Activated CD4-positive, alpha-beta T cell treated with anti-CD3 and anti-CD28 coated beads for 4 hours (primary cell): Measurements from ENCODE around the gene GJA3.

Experiments used
- DNase-seq, 2 donors: peaks; one replicate each; pipeline ENCODE4 v3.0.0-alpha.2; 2020

GJA3 gene

DNA sequence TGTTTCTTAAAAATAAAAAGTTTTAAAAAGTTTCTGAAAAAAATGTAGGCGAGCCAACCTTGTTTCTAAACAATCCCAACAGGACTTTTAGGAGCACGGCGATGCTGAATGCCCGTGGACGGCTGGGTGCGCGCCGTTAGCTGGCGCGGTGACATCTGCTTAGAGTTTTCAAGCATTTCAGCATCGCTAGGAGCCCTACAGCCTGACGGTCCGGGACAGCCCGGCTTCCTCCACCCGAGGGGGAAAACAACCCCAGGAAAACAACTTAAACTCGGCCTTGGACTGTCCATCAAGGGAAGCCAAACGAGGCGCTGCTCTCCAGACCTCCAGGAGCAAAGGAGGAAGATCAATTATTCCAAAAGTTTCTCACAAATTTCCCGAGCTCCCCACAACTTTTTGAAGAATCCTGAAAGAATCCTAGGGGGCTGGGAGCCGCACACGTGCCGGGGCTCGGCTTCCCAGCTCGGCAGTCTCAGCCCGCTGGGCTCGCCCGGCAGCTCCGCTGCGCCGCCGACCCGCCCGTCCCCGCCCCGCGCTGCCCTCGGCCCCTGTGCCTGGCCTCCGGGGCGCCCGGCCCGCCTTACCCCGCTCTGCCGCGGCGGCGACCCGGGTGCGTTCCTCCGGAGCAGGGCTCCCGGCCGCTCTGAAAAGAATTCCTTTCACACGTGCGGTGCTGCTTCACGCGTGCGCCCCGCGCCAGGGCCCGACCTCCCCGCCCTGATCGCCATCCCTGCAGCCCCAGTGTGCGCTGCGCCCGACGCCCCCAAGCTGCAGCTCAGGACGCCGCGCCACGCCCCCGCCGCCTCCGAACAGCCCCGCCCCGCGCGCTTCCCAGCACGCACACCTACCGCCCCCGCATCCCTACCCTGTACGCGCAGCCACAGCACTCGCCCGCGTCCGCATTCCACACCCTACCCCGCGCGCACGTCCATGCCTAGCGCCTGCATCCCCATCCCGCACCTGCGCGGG, at the start of gene GJA3:
TSS of gene GJA3 (minus strand) at position 747 of the 969 bp plus-strand sequence. CDS start 17,764 bp downstream, outside the sequence.
- peak; percentile 60 to 71 for DNase-seq

DNA sequence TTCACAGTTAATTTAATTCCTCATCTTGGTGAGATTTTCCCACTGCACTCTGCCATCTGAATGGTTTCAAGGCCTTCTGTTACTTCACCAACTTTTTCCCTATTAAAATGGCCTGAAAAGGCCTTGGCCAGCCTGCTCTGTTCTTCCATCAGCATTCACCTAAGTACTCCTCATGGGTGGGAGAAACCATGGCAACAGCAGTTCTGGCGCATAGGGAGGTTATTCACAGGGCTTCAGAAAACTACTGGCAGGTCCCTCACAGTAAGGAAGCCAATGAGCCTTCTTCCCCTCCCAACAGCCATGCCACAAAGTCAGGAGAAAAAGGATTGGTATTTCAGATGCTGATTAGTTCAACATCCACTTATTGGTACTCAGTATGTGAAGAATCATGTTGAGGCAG, 49.1 kb upstream of the GJA3 start:
- DNase-seq = no peak

DNA sequence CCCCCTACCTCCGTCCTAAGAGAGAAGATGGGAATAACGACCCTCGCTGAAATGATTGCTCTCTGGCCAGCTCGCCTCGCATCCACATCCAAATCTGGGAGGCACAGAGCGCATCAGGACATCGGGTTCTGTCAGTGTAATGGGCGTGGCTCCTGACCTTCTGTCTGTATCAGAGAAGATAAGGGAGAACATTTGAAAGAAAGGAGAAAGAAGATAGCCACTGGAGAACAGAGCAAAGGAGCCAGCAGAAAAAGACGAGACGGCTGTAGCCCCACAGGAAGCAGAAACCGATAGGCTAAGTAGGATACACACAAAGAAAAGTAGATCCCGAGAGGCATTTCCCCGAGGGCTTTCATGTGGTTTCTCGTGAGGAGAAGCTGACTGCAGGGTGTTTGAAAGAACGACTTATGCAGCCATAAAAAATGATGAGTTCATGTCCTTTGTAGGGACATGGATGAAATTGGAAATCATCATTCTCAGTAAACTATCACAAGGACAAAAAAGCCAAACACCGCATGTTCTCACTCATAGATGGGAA, 45.9 kb upstream of the GJA3 start:
- DNase-seq = no peak

DNA sequence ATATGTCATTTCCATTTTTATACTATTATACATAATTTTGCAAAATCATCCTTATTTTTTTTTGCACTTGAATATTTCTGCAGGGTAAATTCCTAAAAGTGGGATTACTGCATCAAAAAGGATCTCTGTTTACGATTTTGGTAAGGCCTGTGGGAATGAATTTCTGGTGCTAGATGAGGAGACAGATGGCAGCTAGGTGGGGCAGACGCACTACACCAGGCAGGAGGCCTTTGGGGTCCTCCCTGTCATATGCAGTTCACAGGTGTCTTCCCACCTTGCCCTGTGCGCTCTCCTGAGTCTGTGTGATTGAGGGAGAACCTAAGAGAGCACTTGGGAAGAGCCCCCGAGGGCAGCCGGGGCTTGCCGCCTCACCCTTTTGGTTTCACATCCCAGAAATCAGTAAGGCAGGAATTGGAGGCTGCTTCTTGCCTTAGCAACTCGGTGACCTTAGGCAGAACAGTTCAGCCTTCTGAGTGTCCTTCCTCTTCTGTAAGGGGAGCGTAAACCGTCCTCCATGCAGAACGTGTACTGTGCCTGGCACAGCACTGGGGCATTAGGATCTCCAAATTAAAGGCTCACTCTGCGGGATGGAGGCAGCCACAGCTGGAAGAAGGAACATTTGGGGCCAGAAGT, 45.3 kb upstream of the GJA3 start:
- DNase-seq = no peak

DNA sequence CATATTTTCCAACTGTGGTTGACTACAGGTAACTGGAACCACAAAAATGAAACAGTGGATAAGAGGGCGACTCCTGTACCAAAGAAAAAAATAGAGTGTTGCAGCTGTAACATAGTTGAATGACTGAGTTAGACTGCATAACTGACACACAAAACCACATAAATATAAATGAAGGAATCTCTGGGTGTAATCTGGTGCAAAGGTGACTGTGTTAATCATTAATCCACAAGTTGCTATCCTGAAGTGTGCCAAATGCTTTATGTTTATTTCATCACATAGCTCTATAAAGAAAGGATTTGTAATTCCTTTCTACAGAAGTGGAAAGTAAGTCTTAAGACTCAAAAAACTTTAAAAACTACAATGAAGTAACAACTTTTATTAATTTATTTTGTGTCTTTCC, 37.9 kb upstream of the GJA3 start:
- no peak for DNase-seq

DNA sequence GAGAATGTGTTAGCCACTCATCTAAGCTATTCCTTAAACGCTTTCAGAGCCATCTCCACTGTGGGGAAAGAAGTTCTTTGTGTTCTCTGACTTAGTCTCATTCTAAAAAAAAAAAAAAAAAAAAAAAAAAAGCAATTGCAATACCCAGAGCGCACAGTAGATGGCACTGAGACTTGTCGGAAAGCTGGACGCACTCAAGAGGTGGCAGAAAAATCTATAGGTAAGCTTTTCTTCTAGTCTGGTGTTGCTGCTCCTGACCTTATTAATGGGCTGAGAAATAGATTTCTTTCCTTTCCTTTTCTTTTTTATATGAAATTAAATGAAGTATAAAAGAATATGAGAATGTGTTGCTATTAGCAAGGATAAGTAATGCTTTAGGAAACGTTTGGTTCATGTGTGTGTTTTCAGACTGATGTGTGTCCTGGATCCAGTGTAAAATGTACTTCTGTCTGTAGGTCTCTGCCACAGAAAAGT, 36.5 kb upstream of the GJA3 start:
- peak; percentile 9 to 31 for DNase-seq

DNA sequence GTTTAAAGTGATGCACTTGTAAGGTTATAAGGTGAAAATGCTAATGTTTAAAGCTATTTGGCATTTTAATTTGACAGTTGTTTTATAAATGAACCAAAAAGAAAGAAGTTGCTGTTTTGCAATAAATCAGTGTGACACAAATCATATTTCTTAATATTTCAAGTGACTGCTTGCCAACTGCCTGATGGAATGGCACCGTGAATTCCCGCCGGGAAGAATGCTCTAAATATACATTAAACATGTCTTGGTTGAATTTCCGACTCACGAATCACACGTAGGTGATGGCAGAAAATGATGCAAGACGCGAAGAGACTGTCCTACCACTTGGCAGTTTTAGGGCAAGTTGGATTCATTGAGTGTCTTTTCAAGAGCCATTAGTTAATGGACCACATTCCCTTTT, 34.9 kb upstream of the GJA3 start:
- no peak for DNase-seq

DNA sequence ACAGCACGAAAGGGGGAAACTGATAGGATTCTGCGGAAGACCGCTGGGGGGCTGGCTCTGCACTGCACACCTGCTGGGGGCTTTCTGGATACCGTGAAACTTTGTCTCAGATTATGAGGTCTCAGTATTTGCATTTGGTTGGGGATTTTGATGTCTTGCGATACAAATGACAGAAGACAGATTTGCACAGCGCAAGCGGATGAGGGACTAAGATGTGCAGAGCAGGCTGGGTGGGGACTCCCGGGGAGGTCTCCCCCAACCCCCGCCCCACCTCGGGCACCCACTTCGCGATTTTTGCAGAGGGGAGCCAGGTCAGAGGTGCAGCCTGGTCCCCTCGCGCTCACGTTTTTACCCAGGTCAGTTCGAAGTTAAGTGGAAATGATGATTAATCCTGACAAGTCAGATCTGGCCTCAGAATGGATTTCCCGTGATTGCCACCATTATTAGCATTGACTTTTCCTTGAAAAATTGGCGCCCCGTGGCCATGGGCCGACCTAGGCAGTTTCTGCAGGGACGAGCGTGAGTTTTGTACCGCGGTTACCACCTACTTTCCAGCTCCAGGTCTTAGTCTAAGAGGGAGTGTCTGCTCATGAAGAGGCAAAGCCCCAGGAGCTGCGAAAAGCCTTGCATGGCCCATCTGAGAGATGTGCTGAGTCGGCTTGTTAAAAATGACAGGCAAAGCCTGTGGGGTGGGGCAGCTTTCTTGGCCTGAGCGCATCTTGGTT, 33.2 kb upstream of the GJA3 start:
- DNase-seq = no peak

DNA sequence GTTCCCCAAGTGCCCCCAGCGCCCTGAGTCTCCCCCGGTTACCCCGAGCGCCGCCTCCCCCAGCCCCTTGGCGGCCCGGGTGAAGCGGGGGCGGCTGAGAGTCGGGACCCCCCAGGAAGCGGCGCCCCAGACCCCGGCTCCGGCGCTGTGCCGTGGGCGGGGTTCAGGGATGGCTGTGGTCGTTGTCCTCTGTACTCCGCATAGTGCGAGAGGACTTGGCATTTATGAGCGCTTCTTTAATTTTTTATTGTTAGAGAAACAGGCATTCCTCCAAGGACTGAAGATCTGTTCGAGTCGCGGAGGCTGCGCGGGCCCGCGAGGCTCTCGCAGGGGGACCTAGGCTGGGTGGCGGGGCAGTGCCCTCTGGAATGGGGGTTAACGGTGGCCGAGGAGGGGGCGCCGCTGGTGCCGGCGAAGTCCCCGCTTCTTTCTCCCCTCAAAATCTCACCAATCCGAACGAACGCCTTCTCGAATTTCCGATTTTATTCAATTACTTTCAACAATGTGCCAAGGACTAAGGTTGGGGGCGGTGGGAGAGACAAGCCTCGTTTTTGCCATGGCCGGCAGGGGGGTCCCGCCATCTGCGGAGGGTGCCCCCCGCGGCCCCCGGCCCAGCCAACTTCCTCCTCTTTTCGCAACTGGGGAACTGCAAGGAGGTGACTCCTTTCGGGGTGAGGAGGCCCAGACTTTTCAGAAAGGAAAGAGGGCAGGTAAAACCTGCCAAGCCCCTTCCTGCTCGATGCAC, 32.5 kb upstream of the GJA3 start:
- no peak for DNase-seq

DNA sequence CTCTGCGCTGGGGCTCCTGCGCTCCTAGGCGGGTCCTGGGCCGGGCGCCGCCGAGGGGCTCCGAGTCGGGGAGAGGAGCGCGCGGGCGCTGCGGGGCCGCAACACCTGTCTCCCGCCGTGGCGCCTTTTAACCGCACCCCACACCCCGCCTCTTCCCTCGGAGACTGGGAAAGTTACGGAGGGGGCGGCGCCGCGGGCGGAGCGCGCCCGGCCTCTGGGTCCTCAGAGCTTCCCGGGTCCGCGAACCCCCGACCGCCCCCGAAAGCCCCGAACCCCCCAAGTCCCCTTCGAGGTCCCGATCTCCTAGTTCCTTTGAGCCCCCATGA, 31.9 kb upstream of the GJA3 start, which contains the start of gene GJB2:
TSS of gene GJB2 (minus strand) at position 103 of the 326 bp plus-strand sequence. CDS start 3,357 bp downstream, outside the sequence.
- no peak for DNase-seq

DNA sequence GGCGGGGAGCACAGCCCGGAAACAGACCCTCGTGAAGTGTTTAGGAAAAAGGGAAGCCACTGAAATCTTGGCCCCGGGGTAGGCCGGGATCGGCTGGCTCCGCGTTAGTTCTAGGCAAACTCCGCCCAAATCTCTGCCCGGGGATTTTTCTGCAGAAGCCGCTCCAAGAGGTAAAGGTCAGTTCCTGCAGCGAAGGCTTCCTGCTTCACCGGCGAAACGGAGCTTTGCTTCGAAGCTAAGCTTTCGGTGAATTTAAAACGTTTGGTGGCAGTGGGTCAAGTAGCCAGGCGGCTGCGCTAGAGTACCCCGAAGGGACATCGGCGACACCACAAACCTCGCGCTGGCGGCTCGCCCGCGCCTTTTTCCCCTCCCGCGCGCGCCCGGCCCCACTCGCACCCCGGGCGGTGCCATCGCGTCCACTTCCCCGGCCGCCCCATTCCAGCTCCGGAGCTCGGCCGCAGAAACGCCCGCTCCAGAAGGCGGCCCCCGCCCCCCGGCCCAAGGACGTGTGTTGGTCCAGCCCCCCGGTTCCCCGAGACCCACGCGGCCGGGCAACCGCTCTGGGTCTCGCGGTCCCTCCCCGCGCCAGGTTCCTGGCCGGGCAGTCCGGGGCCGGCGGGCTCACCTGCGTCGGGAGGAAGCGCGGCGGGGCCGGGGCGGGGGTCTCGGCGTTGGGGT, 31.4 kb upstream of the GJA3 start:
- peak in 1 of 2 donors; percentile 12 for DNase-seq

DNA sequence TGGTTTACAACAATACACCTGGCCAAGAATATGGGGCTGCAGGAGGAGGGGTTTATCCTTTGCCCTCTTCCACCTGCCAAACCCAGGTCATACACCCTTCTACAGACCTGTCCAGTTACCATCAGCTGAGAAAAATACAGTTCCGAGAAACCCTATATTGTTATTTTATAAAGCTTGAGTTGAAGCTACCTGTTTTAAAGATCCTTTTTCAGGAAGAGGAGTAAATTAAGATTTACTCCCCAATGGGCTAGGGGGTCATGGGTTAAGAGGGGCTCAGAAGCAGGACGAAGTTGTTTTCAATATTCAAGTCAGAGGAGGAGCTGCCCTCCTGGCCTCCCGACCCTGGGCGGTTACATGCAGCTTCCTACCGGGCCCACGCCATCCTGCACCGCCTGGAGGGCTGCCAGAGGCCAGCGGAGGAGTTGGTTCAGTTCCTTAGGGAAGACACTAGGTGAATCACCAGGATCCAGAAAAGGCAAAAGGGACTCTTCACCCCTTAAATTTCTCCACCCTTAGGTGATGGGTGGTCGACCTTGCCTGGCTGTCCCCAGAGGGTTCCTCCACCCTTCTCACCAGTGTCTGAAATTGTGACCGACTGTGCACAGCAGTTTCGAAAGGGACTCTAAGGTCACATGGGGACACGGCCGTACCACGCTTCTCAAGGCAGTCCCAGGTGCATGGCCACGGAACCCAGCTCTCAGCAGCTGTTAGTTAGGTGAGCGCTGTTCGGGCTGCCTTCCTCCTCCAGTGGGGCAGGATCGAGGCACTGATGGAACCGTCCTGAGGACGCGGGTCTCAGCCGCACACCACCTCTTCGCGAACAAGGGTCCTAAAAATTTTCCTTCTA, 30.7 kb upstream of the GJA3 start:
- no peak for DNase-seq

DNA sequence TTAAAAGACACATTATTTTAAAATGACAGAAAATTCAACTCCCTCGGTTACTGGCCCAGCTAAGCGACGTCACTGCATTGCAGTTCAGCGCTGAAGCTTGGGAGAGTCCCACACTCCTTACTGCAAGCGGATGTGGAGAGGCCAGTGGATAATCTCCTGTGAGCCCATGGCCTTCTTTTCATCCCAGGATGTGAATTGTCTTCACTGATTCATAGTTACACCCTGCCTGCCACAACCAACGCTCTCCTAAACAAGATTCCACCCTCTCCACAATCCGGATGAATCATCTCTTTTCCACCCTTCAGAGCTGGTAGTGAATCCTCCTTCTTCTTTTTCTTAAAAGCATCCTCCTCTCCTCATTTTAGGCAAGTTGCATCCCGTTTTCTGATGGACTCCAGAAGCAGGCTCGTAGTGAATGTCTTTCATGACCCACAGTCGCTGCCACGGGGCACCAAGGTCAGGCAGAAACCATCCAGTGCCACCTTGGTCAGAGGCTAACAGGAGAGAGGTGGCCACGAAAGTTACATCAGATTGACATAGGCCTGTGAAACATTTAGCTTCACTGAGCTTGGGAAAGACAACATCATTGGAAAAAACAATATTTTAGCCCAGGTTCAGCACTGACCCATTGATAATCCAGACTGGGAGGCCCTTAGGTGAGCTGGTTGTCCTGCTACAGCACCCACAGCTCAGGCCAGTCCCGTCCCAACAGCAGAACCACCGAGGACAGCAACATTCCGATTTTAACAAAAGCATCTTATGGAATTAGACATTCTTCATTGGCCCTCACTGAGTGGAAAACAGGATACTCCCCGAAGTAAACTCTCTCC, 29.8 kb upstream of the GJA3 start:
- DNase-seq = no peak

DNA sequence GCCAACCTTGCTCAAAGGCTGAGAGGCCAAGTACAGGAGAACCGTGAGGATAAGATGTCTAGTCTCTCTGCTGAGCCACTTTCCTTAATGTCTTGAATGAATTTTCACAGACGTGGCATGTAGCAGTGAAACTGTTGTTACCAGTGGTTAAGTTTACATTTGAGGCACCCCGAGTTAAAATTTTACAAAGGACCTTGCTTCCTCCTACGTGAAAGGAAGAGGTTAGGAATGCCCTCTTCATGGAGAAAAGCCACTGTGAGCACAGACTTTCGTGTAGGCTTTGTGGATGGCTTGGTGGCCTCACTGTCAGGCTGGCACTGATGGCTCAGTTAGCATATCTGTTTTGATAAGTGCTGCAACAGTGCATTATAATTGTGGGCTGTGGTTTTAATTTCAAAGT, 29.2 kb upstream of the GJA3 start:
- DNase-seq = no peak

DNA sequence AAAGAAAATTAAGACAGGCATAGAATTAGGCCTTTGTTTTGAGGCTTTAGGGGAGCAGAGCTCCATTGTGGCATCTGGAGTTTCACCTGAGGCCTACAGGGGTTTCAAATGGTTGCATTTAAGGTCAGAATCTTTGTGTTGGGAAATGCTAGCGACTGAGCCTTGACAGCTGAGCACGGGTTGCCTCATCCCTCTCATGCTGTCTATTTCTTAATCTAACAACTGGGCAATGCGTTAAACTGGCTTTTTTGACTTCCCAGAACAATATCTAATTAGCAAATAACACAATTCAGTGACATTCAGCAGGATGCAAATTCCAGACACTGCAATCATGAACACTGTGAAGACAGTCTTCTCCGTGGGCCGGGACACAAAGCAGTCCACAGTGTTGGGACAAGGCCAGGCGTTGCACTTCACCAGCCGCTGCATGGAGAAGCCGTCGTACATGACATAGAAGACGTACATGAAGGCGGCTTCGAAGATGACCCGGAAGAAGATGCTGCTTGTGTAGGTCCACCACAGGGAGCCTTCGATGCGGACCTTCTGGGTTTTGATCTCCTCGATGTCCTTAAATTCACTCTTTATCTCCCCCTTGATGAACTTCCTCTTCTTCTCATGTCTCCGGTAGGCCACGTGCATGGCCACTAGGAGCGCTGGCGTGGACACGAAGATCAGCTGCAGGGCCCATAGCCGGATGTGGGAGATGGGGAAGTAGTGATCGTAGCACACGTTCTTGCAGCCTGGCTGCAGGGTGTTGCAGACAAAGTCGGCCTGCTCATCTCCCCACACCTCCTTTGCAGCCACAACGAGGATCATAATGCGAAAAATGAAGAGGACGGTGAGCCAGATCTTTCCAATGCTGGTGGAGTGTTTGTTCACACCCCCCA, 28.1 kb upstream of the GJA3 start:
- DNase-seq = no peak

DNA sequence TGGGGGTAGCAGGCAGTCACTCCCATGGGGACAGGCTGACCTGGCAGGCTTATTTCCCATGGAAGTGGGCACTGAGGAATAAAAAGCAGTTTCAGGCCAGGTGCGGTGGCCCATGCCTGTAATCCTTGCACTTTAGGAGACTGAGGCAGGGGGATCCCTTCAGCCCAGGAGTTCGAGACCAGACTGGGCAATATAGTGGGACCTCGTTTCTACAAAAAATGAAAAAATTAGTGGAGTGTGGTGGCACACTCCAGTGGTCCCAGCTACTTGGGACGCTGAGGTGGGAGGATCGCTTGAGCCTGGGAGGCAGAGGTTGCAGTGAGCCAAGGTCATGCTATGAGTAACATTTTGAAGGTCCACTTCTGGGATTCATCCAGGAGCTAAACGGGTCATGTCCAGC, 25.9 kb upstream of the GJA3 start:
- DNase-seq = no peak

DNA sequence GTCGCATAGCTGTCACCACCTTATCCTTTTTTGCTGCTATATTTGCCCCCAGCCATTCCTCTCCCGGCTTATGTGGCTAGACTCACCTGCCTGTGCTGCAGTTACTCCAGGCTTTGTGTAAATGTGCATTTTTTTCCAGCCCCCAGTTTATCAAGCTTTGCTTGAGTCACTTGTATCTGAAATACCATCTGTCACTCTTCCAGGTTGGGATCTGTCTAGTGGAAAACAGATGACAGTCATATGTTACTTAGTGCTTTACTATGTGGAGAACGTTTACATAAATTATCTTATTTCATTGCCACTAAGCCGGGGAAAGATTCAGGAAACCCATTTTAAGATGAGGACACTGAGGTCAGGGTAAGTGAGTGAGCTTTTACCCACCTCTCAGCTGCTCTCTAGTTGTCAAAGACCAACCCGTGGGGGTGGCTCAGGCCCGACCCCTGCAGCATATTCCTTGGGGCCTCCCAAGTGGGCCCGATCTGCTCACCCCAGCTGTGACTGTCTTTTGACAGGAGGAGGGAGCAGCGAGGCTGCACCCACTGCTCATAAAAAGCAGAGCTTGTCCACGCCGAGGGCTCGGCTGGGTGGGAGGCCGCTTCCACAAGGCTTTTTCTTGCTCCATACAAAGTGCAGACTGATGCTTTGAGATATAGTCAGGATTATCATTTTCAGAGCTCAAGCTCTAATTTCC, 24.7 kb upstream of the GJA3 start:
- no peak for DNase-seq

DNA sequence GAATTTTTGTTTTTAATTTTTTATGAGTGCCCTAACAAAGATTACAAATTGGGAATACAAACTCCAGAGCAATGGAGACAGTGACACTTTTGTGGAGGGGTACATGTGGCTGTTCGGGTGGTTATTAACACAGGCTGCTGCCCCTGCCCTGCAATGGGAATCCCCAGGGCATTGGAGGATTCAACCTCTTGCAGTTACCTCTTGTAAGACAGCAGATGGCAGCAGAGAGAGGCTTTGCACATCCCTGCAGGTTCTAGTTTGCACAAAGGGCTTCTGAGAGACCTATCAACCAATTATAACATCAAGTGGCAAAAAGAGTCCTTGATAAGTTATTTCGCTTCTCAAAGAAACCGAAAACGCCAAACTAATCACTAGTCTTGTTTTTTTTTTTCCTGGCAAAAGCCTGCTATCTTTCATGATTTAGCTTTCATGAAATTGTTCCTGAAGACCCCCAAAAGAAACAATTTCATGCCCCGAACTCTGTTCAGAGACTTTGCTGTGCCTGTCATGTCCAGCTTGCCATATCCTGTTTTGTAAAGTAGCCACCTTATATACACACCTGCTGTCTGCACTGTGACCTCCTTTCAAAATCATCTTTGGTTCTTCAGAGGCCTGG, 21.5 kb upstream of the GJA3 start:
- peak; percentile 41 to 51 for DNase-seq
